ENCODE measurements around the gene SLC7A8.

Gene SLC7A8

DNA sequence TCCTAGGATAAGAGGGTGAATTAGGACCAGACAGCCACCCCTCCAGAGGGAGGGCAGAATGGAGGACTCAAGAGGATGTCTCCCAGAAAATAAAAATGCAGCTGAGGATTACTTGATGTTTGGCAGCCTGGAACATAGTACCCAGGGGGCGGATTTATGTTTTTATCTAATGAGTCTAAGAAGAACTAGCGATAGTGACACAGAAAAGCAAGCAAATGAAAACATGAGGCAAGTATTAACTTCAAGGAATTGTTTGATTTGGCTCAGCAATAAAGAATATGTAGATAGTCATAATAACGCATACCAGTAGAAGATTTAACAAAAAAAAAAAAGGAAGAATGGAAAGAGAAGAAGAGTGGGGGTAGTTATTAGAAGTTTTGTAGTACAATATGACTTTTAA, 10.0 kb upstream of the SLC7A8 start:
- TF ChIP-seq, protein P1, sequence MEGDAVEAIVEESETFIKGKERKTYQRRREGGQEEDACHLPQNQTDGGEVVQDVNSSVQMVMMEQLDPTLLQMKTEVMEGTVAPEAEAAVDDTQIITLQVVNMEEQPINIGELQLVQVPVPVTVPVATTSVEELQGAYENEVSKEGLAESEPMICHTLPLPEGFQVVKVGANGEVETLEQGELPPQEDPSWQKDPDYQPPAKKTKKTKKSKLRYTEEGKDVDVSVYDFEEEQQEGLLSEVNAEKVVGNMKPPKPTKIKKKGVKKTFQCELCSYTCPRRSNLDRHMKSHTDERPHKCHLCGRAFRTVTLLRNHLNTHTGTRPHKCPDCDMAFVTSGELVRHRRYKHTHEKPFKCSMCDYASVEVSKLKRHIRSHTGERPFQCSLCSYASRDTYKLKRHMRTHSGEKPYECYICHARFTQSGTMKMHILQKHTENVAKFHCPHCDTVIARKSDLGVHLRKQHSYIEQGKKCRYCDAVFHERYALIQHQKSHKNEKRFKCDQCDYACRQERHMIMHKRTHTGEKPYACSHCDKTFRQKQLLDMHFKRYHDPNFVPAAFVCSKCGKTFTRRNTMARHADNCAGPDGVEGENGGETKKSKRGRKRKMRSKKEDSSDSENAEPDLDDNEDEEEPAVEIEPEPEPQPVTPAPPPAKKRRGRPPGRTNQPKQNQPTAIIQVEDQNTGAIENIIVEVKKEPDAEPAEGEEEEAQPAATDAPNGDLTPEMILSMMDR (IDR thresholded peaks at IDR 0.05; ENCODE audit: extremely low read depth, missing control alignments) = no peak
- no peak for DNase-seq (ENCODE audit: low spot score)

DNA sequence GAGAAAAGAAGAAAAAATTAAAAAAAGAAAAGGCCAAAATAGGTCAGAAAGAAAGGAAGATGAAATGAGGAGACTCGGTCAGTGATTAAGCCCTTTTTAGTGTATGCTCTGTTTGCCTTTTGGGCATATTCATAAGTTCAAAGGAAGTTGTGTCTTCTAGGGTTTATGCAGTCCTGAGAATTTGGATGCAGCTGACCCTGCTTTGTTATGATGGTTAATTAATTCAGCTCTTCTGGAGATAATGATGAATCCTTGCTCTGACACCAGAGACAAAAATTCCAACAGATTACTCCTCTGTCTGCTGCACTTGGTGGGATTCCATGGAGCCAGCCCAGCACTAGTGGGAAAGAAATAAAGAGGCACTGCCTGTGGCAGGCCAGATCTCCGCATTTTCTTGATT, 4.5 kb upstream of the SLC7A8 start:
- no peak for DNase-seq (ENCODE audit: low spot score)
- TF ChIP-seq, protein P1 (IDR thresholded peaks at IDR 0.05; ENCODE audit: extremely low read depth, missing control alignments) = no peak

DNA sequence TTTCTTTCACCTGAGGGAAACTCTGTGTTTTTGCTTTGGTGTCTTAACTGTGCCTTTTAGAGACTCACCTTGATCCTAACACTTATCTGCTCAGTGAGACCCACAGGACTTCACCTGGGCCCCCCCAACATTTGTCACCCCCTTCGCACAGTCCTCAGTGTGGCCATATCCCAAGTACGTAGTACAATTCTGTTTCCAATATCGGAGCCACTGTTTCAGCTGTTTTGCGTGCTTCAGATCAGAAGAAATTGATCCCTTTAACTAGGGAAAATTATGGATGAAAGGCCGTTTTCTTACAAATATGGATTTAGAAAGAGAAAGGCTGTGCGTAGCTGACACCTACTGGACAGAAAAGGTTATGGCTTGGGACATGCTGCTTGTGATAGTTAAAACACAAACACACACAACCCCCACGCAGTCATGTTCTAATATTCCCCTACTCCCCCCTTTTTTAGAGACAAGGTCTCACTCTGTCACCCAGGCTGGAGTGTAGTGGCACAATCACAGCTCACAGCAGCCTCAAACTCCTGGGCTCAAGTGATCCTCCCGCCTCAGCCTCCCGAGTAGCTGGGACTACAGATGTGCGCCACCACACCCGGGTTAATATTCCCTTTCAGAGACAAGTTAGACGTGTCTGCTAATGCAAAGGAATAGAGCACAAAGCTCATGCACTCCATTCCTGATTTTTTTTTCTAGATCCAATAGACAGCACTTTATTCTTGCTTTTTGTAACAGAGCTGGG, 3.6 kb upstream of the SLC7A8 start:
- TF ChIP-seq, protein P1 (IDR thresholded peaks at IDR 0.05; ENCODE audit: extremely low read depth, missing control alignments) = peak; percentile 37
- peak; percentile 52 for DNase-seq (ENCODE audit: low spot score)

DNA sequence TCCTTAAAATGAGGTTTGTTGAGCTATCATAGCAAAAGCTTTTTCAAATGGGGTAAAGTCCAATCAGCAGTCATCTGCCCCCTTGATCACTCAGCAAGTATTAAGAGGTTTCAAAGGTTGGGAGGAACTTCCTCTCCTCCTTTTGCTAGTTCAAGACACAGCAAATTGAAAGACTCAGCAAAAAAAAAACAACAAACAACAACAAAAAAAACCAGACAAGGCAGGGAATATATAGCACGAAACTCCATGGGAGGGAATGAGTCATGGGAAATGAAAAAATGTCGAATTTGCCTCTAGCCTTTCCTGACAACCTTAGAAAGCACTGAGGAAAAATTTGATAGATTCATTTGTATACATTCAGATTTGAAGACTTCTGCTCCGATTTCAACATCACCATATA, 1.6 kb upstream of the SLC7A8 start:
- DNase-seq (ENCODE audit: low spot score) = no peak
- TF ChIP-seq, protein P1 (IDR thresholded peaks at IDR 0.05; ENCODE audit: extremely low read depth, missing control alignments) = no peak

DNA sequence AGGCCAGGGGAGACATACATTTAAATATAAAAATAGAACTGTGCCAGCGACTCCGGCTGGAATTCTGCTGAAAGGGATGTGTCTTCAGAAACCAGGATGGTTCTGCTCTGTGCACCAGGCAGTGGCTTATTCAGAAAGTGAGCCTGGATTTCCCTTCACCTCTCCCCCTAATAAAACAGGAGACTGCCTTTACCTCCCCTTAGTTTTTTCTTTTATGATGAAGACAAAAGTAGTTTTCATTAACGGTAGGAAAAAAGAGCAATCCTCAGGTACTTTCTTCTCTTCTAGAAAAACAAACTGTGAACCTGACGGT, 346 bp downstream of the SLC7A8 start:
- TF ChIP-seq, protein P1 (IDR thresholded peaks at IDR 0.05; ENCODE audit: extremely low read depth, missing control alignments) = no peak
- DNase-seq (ENCODE audit: low spot score) = no peak

DNA sequence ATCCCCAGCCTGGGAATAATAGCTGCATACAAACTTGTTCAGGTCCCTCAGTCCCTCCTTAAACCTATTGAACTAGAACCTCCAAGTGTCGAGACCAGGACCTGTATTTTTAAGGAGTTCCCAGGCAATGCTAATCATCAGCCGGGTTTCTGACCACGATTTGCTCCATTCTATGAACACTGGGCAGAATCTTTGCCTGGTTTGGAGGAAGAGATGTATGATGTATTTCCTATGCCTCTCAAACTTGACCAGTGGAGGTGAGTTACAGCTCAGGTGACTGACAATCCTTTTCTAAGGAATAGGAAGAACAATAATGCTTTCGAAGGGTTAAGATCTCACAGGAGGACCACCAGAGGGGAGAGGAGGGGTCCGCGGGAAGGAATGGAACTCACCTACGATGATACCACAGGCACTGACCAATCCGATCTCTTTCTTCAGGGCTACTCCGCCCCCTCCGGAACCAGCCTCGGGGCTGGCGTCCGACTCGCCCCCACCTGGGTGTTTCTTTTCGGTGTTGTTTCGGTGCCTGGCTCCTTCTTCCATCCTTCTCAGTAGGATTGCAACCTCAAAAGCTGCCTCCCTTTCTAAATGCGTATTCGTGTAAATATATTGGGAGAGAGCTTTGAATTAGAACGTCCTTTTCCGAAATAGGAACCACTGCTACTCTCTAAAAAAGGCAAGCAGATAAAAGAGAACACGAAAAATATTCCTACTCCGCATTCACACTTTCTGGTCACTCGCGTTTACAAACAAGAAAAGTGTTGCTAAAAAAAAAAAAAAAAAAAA, 895 bp downstream of the SLC7A8 start:
- TF ChIP-seq, protein P1 (IDR thresholded peaks at IDR 0.05; ENCODE audit: extremely low read depth, missing control alignments) = no peak

DNA sequence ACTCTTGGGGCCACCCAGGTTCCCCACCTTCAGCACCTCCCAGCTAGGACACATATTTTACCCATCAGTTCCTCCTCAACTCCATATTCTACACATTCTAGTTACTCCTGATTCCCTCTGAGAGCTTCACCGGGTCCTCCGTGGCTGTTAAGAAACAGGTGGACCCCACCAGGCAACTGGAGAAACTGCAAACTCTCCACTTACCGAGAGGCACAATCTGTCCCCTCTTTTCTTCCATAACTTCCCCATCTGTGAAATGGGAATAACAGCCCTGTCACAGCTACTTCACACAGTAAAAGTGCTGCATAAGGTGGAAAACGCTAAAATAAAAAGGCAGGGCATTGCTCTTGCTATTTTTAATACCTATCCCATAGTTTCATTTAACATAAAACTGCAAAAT, 1.5 kb downstream of the SLC7A8 start:
- no peak for DNase-seq (ENCODE audit: low spot score)
- TF ChIP-seq, protein P1 (IDR thresholded peaks at IDR 0.05; ENCODE audit: extremely low read depth, missing control alignments) = no peak

More for the DNA sequence above, 895 bp downstream of the SLC7A8 start:
- DNase-seq (ENCODE audit: low spot score) = no peak

Measured in GM20000 (cell line).